Osteocyte (in vitro differentiated cells): ENCODE data around the gene RCBTB1. TPM values are rescaled to one million over a fixed set of nuclear protein-coding genes. Genes with fewer than 3 reads are reported as not detected.

Source experiments
- DNase-seq: peaks from one replicate; pipeline ENCODE4 v3.0.0; 2021; ENCODE audit warnings: mixed read lengths; ENCODE audit not compliant: unreplicated experiment; ENCODE audit errors: extremely low spot score
- H3K27ac Mint-ChIP-seq: one replicate; pipeline ENCODE4 v1.8.0; 2021; ENCODE audit warnings: mild to moderate bottlenecking, mixed read lengths; ENCODE audit not compliant: unreplicated experiment
- H3K27me3 Mint-ChIP-seq: one replicate; pipeline ENCODE4 v1.8.0; 2021; ENCODE audit warnings: mixed read lengths; ENCODE audit not compliant: unreplicated experiment
- H3K36me3 Mint-ChIP-seq: one replicate; pipeline ENCODE4 v1.8.0; 2021; ENCODE audit warnings: mixed read lengths; ENCODE audit not compliant: unreplicated experiment
- H3K4me1 Mint-ChIP-seq: one replicate; pipeline ENCODE4 v1.8.0; 2021; ENCODE audit warnings: mixed read lengths; ENCODE audit not compliant: unreplicated experiment
- H3K4me3 Mint-ChIP-seq: one replicate; pipeline ENCODE4 v1.8.0; 2021; ENCODE audit warnings: mild to moderate bottlenecking, moderate library complexity, mixed read lengths; ENCODE audit not compliant: unreplicated experiment
- H3K9me3 Mint-ChIP-seq: one replicate; pipeline ENCODE4 v1.8.0; 2021; ENCODE audit warnings: mixed read lengths; ENCODE audit not compliant: unreplicated experiment
- CTCF ChIP-seq: fragments of 200-600 bp; sonication (generic); IDR thresholded peaks from 2 replicates; pipeline ENCODE4 v1.5.0; 2021; ENCODE audit warnings: antibody characterized with exemption, mild to moderate bottlenecking, moderate library complexity
- long read RNA-seq: library from polyadenylated mRNA; unstranded; transcript quantifications from one replicate; pipeline ENCODE4 v2.0.0, GENCODE V29; 2021
- total RNA-seq: library from RNA; stranded (reverse); gene quantifications from 2 replicates; pipeline ENCODE4 v1.2.1, GENCODE V29; 2021

The RCBTB1 gene
- total RNA-seq: 26.2 and 29.3 TPM in 2 replicates
- long read RNA-seq, full-length matches to known transcripts: 103 of 146 reads
- long read RNA-seq, partial matches to known transcripts: 13 of 146 reads
- long read RNA-seq, other reads (novel, unspliced or antisense): 30 of 146 reads

DNA sequence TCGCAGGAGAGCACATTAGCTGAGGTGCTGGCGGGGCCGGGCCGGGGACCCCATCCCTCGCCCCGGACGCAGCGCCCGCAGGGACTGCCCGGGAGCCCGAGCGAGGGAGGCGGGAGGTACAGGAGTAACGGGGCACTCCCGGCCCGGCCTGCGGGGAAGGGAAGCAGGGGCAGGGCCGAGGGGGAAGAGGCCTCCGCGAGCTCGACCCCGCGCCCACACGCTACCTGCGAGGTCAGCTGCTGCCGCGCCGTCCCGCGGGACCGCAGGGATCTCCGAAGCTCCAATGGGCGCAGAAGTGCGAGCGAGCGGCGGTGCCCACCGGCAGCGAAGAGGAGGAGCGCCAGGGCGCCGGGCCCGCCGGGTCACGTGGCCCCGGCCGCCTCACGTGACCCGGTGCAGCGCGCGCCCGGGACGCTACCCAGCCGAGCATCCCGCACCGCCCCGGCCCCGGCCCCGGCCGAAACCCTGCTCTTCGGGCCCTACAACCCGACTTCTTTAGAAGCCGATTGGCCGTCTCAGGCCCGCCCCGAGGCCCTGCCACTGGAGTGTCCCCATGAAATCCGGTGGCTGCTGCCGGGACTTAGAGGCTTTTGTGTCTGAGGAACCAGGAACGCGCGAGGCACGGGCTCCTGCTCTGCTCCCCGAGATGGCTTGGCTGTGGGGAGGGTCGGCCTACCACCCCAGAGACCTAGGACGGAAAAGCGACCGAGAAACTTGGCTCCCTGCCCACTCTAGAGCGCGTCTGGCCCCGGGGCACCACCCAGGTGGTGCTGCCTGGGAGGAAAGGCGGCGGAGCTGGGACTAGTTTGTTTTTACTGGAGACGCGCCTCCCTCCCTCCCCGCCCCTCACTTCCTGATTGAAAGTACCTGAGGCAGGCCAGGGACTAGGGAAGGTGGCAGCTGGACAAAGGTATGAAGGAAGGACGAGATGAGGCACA is at the start of gene RCBTB1:
TSS of gene RCBTB1 (minus strand) at position 339 of the 938 bp plus-strand sequence. CDS start 18,279 bp downstream, outside the sequence.
- Mint-ChIP-seq H3K4me1 (peaks cover 22% of the 10 kb centered on the region), H3K4me3 (peak within 1 kb of the TSS; percentile 88), H3K9me3 (no peaks in the 10 kb centered on the region), H3K36me3 (peaks cover 12% of the 10 kb centered on the region), H3K27ac (peak within 1 kb of the TSS; percentile 81), H3K27me3 (no peaks in the 10 kb centered on the region)
- peak; percentile 87 for DNase-seq
- TF ChIP-seq CTCF: no peak

DNA sequence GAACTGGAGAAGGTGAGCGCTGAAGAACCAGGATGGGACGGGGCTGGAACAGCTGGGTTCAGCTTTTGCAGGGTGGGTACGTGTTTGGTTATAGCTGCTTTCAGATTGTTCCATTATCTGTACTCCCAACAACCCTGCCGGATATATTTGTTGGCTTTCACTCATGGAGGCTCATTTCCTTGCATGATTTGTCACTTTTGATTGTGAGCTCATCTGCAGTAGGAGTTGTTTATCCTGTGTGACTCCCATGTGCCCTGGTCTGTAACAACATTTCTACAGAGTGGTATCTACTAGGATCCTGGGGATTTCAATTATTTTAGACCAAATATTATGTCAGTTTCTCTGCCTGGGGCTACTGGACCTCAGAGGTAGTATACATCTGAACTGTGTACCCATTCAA is 48.4 kb upstream of the RCBTB1 start:
- DNase-seq: no peak
- no peak for TF ChIP-seq CTCF
- Mint-ChIP-seq H3K4me3 (no peak overlapping the region), H3K27ac (no peak overlapping the region), H3K36me3 (no peaks in the 10 kb centered on the region), H3K4me1 (no peaks in the 10 kb centered on the region), H3K9me3 (no peaks in the 10 kb centered on the region), H3K27me3 (peaks cover 2% of the 10 kb centered on the region)

DNA sequence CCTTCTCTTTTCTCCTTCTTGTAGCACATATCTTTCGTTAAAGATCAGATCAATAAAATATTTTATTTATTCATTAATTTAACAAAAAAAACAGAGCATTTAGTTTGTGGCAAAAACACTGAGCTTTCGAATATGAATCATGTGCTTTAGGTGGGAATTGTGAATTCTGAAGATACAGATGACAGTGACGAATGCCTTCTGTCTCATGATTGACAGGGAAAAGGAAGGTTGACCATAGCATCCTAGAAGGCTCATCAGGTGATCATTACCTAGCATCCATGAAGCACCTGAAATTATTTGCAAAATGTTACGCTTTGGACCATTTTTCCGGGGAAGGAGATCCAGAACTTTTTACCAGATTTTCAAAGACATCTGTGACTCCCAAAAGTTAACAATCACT is 46.8 kb upstream of the RCBTB1 start:
- H3K9me3 Mint-ChIP-seq: no peaks in the 10 kb centered on the region
- H3K27ac Mint-ChIP-seq: no peak overlapping the region
- no peak overlapping the region for H3K4me3 Mint-ChIP-seq
- no peak for DNase-seq
- peaks cover 2% of the 10 kb centered on the region for H3K27me3 Mint-ChIP-seq
- no peaks in the 10 kb centered on the region for H3K36me3 Mint-ChIP-seq
- H3K4me1 Mint-ChIP-seq: no peaks in the 10 kb centered on the region
- no peak for TF ChIP-seq CTCF

GRCh38 chr13:49630580-49630979 is 45.2 kb upstream of the RCBTB1 start:
- no peaks in the 10 kb centered on the region for H3K36me3 Mint-ChIP-seq
- H3K4me1 Mint-ChIP-seq: no peaks in the 10 kb centered on the region
- no peak for TF ChIP-seq CTCF
- no peak overlapping the region for H3K27ac Mint-ChIP-seq
- H3K9me3 Mint-ChIP-seq: no peaks in the 10 kb centered on the region
- H3K27me3 Mint-ChIP-seq: peaks cover 2% of the 10 kb centered on the region
- no peak for DNase-seq
- no peak overlapping the region for H3K4me3 Mint-ChIP-seq

DNA sequence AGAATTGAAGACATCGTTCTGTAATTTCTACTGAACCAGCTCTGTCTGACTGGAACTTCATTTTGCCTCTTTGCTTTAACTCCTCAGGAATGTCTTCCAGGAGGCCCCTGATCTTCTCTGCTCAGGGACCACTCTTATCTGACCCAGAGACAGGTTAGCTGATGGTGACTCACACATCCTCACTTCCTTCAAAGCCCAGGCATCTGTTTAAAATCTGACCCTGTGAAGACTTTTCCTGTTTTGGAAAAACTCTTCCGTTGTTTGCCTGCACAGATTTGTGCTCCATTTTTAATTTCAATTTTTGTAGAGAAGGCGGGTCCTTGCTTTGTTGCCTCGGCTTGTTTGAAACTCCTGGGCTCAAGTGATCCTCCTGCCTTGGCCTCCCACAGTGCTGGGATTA is 44.6 kb upstream of the RCBTB1 start:
- H3K4me1 Mint-ChIP-seq: no peaks in the 10 kb centered on the region
- H3K27me3 Mint-ChIP-seq: no peaks in the 10 kb centered on the region
- no peaks in the 10 kb centered on the region for H3K36me3 Mint-ChIP-seq
- no peak overlapping the region for H3K4me3 Mint-ChIP-seq
- no peaks in the 10 kb centered on the region for H3K9me3 Mint-ChIP-seq
- no peak overlapping the region for H3K27ac Mint-ChIP-seq
- no peak for DNase-seq
- TF ChIP-seq CTCF: no peak
